Measurements from ENCODE around the gene HOXC9. TPM values are rescaled to one million over a fixed set of nuclear protein-coding genes. Genes with fewer than 3 reads are reported as not detected.

The HOXC9 gene
- total and polyA plus RNA-seq, 2 of the 4 experiments (the other 2 are of a cell fraction) = 0.26 TPM; not detected in 1

GRCh38 chr12:54008260-54008552 is 8.2 kb downstream of the HOXC9 start:
- Histone ChIP-seq H3K56ac (ENCODE audit: extremely low read depth, insufficient read depth, low read length) (no peak overlapping the region), H3K4ac (ENCODE audit: low read depth, low read length) (no peak overlapping the region), H2BK5ac (ENCODE audit: low read depth, low read length, poor library complexity, severe bottlenecking) (no peak overlapping the region), H3K14ac (replicated peaks; ENCODE audit: low read depth, low read length) (no peak overlapping the region), H2AK9ac (replicated peaks; ENCODE audit: low read depth, low read length, poor library complexity) (no peak overlapping the region), H3K79me1 (ENCODE audit: low read depth in 1 of 2, low read length in 2 of 2) (no peaks in the 10 kb centered on the region), H2AK5ac (ENCODE audit: low read depth, low read length) (no peak overlapping the region), H3K18ac (ENCODE audit: low read depth, low read length) (no peak overlapping the region), H3K4me1 (ENCODE audit: control insufficient read depth, insufficient read depth, low read length) (no peaks in the 10 kb centered on the region), H2BK120ac (ENCODE audit: low read depth, low read length) (no peak overlapping the region), H2BK20ac (ENCODE audit: low read depth, low read length) (no peak overlapping the region), H4K91ac (ENCODE audit: insufficient read depth, low read depth, low read length) (no peak overlapping the region), H3K4me3 (ENCODE audit: insufficient read depth, low read depth, low read length) (no peak overlapping the region), H4K8ac (ENCODE audit: low read depth in 2 of 2, low read length in 2 of 2) (no peak overlapping the region), H4K5ac (ENCODE audit: low read depth, low read length) (no peak overlapping the region), H3K4me2 (ENCODE audit: low read depth, low read length) (no peak overlapping the region), H3K9me1 (ENCODE audit: insufficient read depth, low read length) (no peaks in the 10 kb centered on the region), H2BK15ac (ENCODE audit: low read depth, low read length) (no peak overlapping the region), H3K9ac (ENCODE audit: low read depth, low read length) (no peak overlapping the region), H3K36me3 (ENCODE audit: control insufficient read depth, insufficient read depth, low read length) (no peaks in the 10 kb centered on the region), H4K20me1 (ENCODE audit: insufficient read depth, low read length) (no peaks in the 10 kb centered on the region), H3K27ac (ENCODE audit: insufficient read depth, low read length) (no peak overlapping the region), H3K9me3 (ENCODE audit: control insufficient read depth, insufficient read depth, low read length) (no peaks in the 10 kb centered on the region), H2AFZ (replicated peaks; ENCODE audit: low read length, poor library complexity) (no peak overlapping the region), H3K27me3 (ENCODE audit: control insufficient read depth, insufficient read depth, low read length) (peaks cover 89% of the 10 kb centered on the region), H3K23ac (ENCODE audit: low read depth, low read length) (no peak overlapping the region)
- ATAC-seq (ENCODE audit: low read depth) (no peak), DNase-seq (no peak)
- TF ChIP-seq POLR2A (IDR thresholded peaks at IDR 0.05; ENCODE audit: low read depth, low read length) (no peak), FOS (IDR thresholded peaks at IDR 0.05; ENCODE audit: low read depth, low read length) (no peak), USF2 (IDR thresholded peaks at IDR 0.05; ENCODE audit: low read depth, low read length) (no peak), CEBPB (IDR thresholded peaks at IDR 0.05; ENCODE audit: low read depth, low read length) (no peak), NFE2L2 (IDR thresholded peaks at IDR 0.05; ENCODE audit: low read depth, low read length) (no peak), SMC3 (IDR thresholded peaks at IDR 0.05; ENCODE audit: low read depth, low read length) (no peak), RAD21 (IDR thresholded peaks at IDR 0.05; ENCODE audit: low read length) (no peak), CTCF (conservative IDR thresholded peaks at IDR 0.05; ENCODE audit: low read depth, low read length) (no peak), MAFK (IDR thresholded peaks at IDR 0.05; ENCODE audit: low read depth, low read length) (no peak), RFX5 (IDR thresholded peaks at IDR 0.05; ENCODE audit: low read depth, low read length) (no peak)
- ChIA-PET POLR2A (ENCODE audit: unreplicated experiment) (no interaction called here), CTCF (interaction anchor here (3.1 kb wide), 1 partner anchor 193 kb away, joined by 19 read pairs; no protein-coding TSS in a partner anchor)
- no TSS peak for BruUV-seq (replicated peaks)
- in situ Hi-C loops (cut with MboI; ENCODE audit: low sequenced_read_pairs) (loop anchor here (5.0 kb wide), 1 partner anchor 184 kb away; no protein-coding TSS in a partner anchor), dilution Hi-C loops (cut with HindIII; ENCODE audit: low sequenced_read_pairs, unreplicated experiment) (no loop called here), intact Hi-C loops (cut with micrococcal nuclease) (loop anchor here (10.0 kb wide), 1 partner anchor 303 kb away; no protein-coding TSS in a partner anchor)
- WGBS, 2 experiments (ENCODE audit: extremely low coverage in 2 of 2, insufficient read length in 1 of 2) = no CpG with 5 or more reads among the region's 2 CpGs
